Stimulated activated CD4-positive, alpha-beta T cell treated with anti-CD3 and anti-CD28 coated beads, Interleukin-12 subunit alpha, Interleukin-12 subunit beta, amount 100 ng/mL, for 48 hours (primary cell): ENCODE results near the gene VWA5B1.

Experiments used
- DNase-seq, 3 donors: peaks; one replicate each; pipeline ENCODE4 v3.0.0-alpha.2; 2020; ENCODE audit warnings: low read depth in 2 of 3, low spot score in 1 of 3

The VWA5B1 gene

GRCh38 chr1:20385630-20386029 is 95.0 kb downstream of the VWA5B1 start:
- no peak for DNase-seq

GRCh38 chr1:20386323-20387081 is 95.8 kb downstream of the VWA5B1 start:
- no peak for DNase-seq

DNA sequence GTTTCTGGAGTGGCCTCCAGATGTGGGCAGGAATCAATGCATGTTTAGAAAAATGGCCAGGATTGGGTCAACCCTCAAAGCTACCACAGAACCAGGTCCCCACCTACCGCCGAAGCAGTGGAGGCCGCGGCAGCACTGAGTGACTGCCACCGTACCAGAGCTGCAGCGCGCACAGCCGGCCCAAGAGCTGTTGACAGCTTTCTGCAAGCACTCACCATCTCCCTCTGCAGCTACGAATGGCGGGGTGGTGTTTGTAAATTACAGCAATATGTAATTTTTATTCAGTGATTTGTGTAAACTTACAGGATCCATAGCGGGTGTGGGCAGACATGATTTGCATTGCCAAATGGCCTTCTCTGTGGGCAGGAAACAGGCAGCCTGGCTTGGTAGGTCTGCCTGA is 98.9 kb downstream of the VWA5B1 start:
- no peak for DNase-seq

- DNase-seq = no peak
Observed at GRCh38 chr1:20390589-20391331, 100.1 kb downstream of the VWA5B1 start.

GRCh38 chr1:20395255-20395654 is 104.6 kb downstream of the VWA5B1 start:
- DNase-seq = no peak

DNA sequence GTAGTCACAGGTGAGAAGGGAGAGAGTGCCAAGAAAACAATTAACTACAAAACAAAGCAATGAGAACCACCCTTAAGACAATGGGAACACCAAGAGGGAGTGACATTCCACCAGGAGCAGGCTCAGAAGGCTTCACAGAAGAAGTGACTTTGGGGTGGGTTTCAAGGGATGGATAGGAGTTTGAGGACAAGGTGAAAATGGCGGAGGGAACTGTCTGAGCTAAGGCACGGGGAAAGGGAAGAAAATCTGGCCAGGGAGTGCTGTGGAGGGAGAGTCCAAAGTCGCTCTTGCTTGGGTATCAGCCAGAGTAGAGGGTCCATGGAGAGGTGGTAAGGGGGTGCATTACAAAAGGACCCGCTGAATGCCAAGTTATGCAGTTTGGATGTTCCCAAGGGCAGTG is 108.1 kb downstream of the VWA5B1 start:
- DNase-seq = no peak

DNA sequence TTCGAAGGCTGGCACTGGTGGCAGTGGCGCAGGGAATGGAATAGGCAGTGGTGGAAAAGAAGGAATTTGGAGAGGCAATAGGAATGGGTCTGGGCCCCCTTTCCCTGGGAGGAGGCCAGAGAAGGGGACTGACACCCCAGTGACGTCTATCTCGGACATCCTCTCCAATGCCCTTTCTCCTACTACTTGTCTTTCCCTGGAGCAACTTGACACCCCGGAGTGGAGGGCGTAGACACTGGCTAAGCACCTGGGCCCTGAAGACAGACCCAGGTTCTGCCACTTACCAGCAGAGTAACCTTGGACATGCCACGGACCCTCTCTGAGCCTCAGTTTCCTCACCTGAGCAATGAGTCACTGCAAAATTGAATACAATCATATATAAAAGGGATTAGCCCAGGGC is 108.5 kb downstream of the VWA5B1 start:
- no peak for DNase-seq

DNA sequence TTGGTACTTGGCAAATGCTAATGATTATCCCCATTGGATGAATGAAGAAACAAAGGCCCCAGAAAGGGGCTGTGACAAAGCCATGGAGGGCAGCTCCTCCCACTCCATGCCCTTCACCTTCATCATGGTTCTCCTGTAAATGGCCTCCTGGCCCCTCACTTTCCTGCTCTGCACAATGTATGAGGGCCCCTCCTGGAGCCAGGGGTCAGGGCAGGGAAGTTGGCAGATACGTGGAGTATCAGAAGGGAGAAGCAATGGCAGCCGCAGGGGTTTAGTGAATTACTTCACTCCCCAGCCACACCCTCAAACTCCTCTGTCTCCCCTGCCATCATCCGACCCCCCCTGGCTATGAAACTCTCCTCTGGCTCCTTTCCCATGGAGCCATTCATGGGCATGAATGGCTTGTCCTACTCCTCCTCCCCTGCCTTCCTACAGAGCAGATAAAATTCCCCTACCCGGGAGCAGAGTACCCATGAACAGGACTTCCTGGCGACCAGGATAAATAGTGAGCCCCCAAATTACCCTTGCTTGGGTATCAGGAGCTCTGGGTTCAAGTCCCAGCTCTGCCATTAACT is 109.0 kb downstream of the VWA5B1 start:
- no peak for DNase-seq

DNA sequence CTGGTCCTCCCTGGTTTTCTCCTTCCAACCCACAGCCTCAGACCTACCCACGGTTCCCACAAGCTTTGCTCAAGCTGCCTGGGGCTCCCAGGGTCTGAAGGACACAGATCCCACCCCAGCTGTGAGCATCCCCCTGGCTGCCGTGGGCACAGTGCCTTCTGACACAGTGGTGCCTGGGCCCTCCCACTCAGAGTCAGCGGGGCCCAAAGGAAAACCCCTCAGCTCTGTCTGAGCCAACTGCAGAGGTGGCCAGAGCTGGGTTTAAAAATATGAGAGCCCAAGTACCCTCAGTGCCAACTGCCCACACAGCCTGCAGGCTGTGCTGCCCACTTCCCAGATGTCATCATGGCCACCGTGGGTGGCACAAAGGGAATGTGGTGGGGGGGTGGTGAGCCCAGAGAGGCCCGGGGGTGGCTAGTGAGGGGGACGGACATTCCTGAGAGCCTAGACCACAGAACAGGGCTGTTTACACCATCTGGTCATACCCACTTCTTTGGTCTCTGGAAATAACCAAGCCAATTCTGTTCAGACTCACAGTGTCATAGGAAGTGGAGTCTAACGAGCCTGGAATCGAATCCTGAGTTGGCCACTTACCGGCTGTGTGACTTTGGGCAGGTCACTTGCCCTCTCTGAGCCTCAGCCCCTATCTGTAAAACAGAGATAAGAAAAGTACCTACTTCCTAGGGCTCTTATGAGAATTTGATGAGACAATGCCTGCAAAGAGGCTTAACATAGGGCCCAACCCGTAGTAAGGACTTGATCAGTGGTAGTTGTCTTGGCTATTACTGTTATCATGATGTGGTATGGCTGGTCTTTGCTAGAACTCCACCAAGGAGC is 109.9 kb downstream of the VWA5B1 start:
- DNase-seq = no peak

DNA sequence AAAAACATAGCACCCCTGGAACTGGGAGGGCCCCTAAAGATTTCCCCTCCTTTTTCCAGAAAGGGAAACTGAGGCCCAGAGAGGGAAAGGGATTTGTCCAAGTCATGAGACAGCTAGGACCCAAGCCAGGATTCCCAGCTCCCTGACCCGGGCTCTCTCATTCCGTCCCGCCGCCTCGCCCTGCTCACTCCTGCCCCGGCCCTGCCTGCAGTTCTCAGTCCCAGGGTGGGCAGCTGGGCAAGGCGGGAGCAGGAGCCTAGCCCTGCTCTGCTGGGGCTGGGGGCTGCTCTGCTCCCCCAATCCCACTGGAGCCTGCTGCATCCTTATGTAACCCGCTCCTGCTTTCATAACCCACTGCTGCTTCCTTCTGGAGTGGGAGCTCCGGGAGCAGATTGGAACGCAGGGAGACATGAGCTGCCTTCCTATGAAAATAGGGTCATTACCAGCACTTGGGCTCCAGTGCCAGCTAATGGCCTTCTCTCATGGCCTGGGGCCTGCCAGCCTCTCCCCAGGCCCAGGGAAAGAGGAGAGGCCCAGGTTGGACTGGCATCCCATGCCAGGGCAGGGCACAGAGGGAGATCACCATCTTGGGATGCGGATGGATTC is 110.8 kb downstream of the VWA5B1 start:
- DNase-seq = no peak

- no peak for DNase-seq
Observed at GRCh38 chr1:20402585-20403422, 112.1 kb downstream of the VWA5B1 start.

DNA sequence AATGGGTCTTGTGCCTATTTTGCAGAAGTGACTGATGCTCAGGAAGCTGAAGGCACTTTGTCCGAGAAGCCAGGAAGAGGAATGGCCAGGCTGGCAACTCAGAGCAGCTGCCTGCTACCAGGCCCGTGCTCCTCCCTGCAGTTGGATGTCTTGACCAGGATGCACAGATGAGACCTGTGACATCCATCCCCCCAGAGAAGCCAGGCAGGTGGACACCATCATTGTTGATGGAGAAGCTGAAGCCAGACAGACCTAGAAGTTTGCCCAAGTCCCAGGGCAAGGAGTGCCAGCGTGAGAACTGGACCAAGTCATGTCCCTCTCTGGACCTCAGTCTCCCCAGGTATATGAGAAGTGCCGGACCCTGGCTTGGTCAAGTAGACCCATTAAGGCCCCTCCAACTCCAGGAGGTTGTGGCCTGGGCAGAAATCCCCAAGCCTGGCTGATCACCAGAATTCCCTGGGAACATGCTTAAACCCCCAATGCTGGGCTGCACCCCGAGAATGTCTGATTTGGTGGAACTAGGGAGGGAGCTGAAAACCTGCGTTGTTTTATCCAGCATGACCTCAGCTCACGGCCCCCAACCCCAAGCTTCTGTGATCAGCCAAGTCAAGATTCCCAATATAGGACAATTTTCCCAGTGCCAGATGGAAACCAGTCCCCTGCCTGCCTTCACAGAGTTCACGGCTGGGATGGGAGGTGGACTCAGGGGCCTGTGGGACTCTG is 112.9 kb downstream of the VWA5B1 start:
- no peak for DNase-seq

- DNase-seq = no peak
Observed at GRCh38 chr1:20404466-20404865, 113.8 kb downstream of the VWA5B1 start.
